ENCODE measurements around the gene ARHGAP40. TPM values are rescaled to one million over a fixed set of nuclear protein-coding genes. Genes with fewer than 3 reads are reported as not detected.

Gene ARHGAP40
- total and polyA plus RNA-seq, 12 donors: not detected

- ATAC-seq (peak in 1 of 8 donors; percentile 31), DNase-seq (no peak)
- intact Hi-C loops (cut with DNase I): no loop called here
- Histone ChIP-seq H3K9me3 (no peaks in the 10 kb centered on the region), H3K4me3 (peak overlapping the region in 7 of 10 donors; percentile 38 to 63 (median 49)), H3K27me3 (peaks cover 7 to 73% (median 55%) of the 10 kb centered on the region in 7 donors), H3K36me3 (no peaks in the 10 kb centered on the region), H3K27ac (no peak overlapping the region), H3K4me1 (peaks cover 0 to 15% (median 11%) of the 10 kb centered on the region in 9 donors)
- no peak for TF ChIP-seq CTCF (IDR thresholded peaks at IDR 0.05)
- 20 to 23% methylated on average over 13 of the region's 13 CpGs for WGBS, 2 donors
Measured at GRCh38 chr20:38674765-38675133, 73.1 kb downstream of the ARHGAP40 start.

- Histone ChIP-seq H3K27me3 (peaks cover 7 to 55% (median 41%) of the 10 kb centered on the region in 7 donors), H3K4me3 (no peak overlapping the region), H3K9me3 (no peaks in the 10 kb centered on the region), H3K27ac (no peak overlapping the region), H3K4me1 (peaks cover 0 to 15% (median 11%) of the 10 kb centered on the region in 9 donors), H3K36me3 (no peaks in the 10 kb centered on the region)
- TF ChIP-seq CTCF (IDR thresholded peaks at IDR 0.05): no peak
- ATAC-seq (no peak), DNase-seq (no peak)
- intact Hi-C loops (cut with DNase I): no loop called here
- 88 to 96% methylated on average over 5 of the region's 5 CpGs for WGBS, 2 donors
Measured at GRCh38 chr20:38676576-38676975, 75.0 kb downstream of the ARHGAP40 start.

GRCh38 chr20:38680500-38681306 is 79.1 kb downstream of the ARHGAP40 start:
- ATAC-seq (no peak), DNase-seq (peak in 1 of 2 donors; percentile 13)
- Histone ChIP-seq H3K4me3 (no peak overlapping the region), H3K27ac (no peak overlapping the region), H3K27me3 (peaks cover 0 to 46% (median 28%) of the 10 kb centered on the region in 7 donors), H3K9me3 (no peaks in the 10 kb centered on the region), H3K36me3 (no peaks in the 10 kb centered on the region), H3K4me1 (no peaks in the 10 kb centered on the region)
- intact Hi-C loops (cut with DNase I): no loop called here
- WGBS, 2 donors: 40 to 42% methylated on average over 9 of the region's 9 CpGs
- TF ChIP-seq CTCF (IDR thresholded peaks at IDR 0.05): no peak

- no peak for DNase-seq
- Histone ChIP-seq H3K27me3 (peaks cover 0 to 59% (median 36%) of the 10 kb centered on the region in 7 donors), H3K4me1 (no peaks in the 10 kb centered on the region), H3K9me3 (no peaks in the 10 kb centered on the region), H3K36me3 (no peaks in the 10 kb centered on the region), H3K4me3 (no peak overlapping the region), H3K27ac (no peak overlapping the region)
- no peak for TF ChIP-seq CTCF (IDR thresholded peaks at IDR 0.05)
- ATAC-seq: no peak
- WGBS, 2 donors: 66 to 69% methylated on average over 2 of the region's 2 CpGs
- intact Hi-C loops (cut with DNase I): no loop called here
Measured at GRCh38 chr20:38685271-38685670, 83.7 kb downstream of the ARHGAP40 start.
